Activated T-cell treated with anti-CD3 and anti-CD28 coated beads, Interleukin-2, amount 50 U/mL, for 4 hours (primary cell): Measurements from ENCODE around the gene SEM1. TPM values are rescaled to one million over a fixed set of nuclear protein-coding genes. Genes with fewer than 3 reads are reported as not detected.
A peak's percentile ranks its signal among the peaks of the same experiment; 100 is the strongest.
"Not testable (repeated sequence)": the region's sequence is repeated elsewhere in the genome, so short reads cannot be mapped to it uniquely, and the experiment has no call there.

ENCODE experiments used
- ATAC-seq, 2 donors: fragments of 200-7000 bp; cut with Tn5 transposase; one replicate each; pipeline ENCODE4 v1.10.0; 2021
- DNase-seq: peaks from one replicate; pipeline ENCODE4 v3.0.0-alpha.2; 2020
- H3K27me3 Mint-ChIP-seq: one replicate; pipeline ENCODE4 v1.8.0; 2021; ENCODE audit warnings: low read depth, mixed read lengths
- H3K36me3 Mint-ChIP-seq: one replicate; pipeline ENCODE4 v1.8.0; 2022; ENCODE audit warnings: mixed read lengths; ENCODE audit not compliant: insufficient read depth
- H3K4me1 Mint-ChIP-seq: one replicate; pipeline ENCODE4 v1.8.0; 2021; ENCODE audit warnings: low read depth, mixed read lengths
- H3K4me3 Mint-ChIP-seq: one replicate; pipeline ENCODE4 v1.8.0; 2021; ENCODE audit warnings: mild to moderate bottlenecking, moderate library complexity, mixed read lengths
- H3K9me3 Mint-ChIP-seq: one replicate; pipeline ENCODE4 v1.8.0; 2021; ENCODE audit warnings: mixed read lengths
- total RNA-seq, 3 donors: library from RNA; stranded (reverse); gene quantifications; one replicate each; pipeline ENCODE4 v1.2.1, GENCODE V29; 2021

SEM1 gene
- total RNA-seq, 3 donors from 2014 or later = 58.0 to 77.1 (median 63.0) TPM

DNA sequence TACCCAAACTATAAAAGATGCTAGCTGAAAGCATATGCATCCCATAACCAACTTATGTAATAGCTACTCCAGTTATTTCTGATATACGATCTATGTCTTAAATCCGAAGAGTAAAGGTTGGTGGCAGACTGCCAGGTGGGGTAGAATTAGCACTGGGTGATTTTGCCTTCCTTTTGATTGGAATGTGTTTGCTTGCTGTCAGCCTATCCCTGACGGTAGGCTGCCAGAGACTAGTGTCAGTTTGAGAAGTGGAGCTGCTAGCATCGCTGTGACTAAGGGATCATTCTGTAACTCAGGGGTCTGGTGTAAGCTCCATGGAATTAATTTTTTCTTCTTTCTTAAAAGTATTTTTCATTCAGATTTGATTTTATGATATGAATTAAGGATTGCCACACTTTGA is 9.5 kb upstream of the SEM1 start:
- no peaks in the 10 kb centered on the region for H3K36me3 Mint-ChIP-seq
- no peak overlapping the region for H3K4me3 Mint-ChIP-seq
- peaks cover 49% of the 10 kb centered on the region for H3K27me3 Mint-ChIP-seq
- ATAC-seq (no peak), DNase-seq (no peak)
- H3K4me1 Mint-ChIP-seq = no peaks in the 10 kb centered on the region
- peaks cover 5% of the 10 kb centered on the region for H3K9me3 Mint-ChIP-seq

- Mint-ChIP-seq H3K4me1 (no peaks in the 10 kb centered on the region), H3K4me3 (no peak overlapping the region), H3K36me3 (no peaks in the 10 kb centered on the region), H3K27me3 (peaks cover 51% of the 10 kb centered on the region), H3K9me3 (peaks cover 6% of the 10 kb centered on the region)
- ATAC-seq (no peak), DNase-seq (no peak)
Measured at GRCh38 chr7:96718107-96719003, 8.7 kb upstream of the SEM1 start.

GRCh38 chr7:96713037-96713436 is 3.4 kb upstream of the SEM1 start:
- DNase-seq (no peak), ATAC-seq (no peak)
- peaks cover 20% of the 10 kb centered on the region for H3K27me3 Mint-ChIP-seq
- peaks cover 16% of the 10 kb centered on the region for H3K4me1 Mint-ChIP-seq
- H3K4me3 Mint-ChIP-seq = no peak overlapping the region
- H3K36me3 Mint-ChIP-seq = no peaks in the 10 kb centered on the region
- H3K9me3 Mint-ChIP-seq = peaks cover 15% of the 10 kb centered on the region

DNA sequence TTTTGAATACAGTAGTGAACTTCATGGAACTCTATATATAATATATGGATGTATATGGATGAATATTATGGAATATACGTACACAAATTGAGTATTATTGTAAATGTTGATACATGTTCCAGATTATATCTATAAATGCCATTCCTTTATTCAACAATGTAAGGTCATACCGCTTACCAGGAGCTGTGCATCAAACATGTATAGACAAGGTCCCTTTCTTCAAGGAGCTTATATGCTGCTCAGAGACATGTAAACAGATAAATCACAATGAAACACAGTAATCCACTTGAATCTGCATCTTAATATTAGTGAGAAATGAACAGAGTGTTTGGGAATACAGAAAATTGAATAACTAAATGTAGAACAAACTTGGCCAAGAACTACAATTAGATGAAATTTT is 898 bp upstream of the SEM1 start:
- ATAC-seq = no peak
- Mint-ChIP-seq H3K27me3 (peaks cover 4% of the 10 kb centered on the region), H3K4me3 (peak overlapping the region; percentile 100), H3K36me3 (peaks cover 13% of the 10 kb centered on the region), H3K4me1 (peaks cover 37% of the 10 kb centered on the region), H3K9me3 (peaks cover 11% of the 10 kb centered on the region)
- DNase-seq = no peak

DNA sequence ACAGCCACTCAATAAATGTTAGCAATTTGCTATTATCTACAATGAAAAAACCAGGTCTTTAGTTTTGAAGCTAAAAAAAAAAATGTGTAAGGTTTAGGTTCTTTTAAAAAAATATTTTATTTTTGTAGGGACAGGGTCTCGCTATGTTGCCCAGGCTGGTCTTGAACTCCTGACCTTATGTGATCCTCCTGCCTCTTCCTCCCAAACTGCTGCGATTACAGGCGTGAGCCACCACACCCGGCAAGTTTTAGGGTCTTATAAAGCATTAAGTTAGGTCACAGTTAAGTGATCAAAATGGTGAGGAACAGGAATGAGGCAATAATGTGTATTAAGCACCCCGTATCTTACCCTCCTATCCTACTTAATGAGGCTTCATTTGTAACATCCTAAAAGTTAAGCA is 774 bp downstream of the SEM1 start:
- ATAC-seq = peak in 1 of 2 donors; percentile 4
- Mint-ChIP-seq H3K36me3 (peaks cover 18% of the 10 kb centered on the region), H3K27me3 (no peaks in the 10 kb centered on the region), H3K9me3 (peaks cover 8% of the 10 kb centered on the region), H3K4me1 (peaks cover 46% of the 10 kb centered on the region), H3K4me3 (peak overlapping the region; percentile 100)
- no peak for DNase-seq

DNA sequence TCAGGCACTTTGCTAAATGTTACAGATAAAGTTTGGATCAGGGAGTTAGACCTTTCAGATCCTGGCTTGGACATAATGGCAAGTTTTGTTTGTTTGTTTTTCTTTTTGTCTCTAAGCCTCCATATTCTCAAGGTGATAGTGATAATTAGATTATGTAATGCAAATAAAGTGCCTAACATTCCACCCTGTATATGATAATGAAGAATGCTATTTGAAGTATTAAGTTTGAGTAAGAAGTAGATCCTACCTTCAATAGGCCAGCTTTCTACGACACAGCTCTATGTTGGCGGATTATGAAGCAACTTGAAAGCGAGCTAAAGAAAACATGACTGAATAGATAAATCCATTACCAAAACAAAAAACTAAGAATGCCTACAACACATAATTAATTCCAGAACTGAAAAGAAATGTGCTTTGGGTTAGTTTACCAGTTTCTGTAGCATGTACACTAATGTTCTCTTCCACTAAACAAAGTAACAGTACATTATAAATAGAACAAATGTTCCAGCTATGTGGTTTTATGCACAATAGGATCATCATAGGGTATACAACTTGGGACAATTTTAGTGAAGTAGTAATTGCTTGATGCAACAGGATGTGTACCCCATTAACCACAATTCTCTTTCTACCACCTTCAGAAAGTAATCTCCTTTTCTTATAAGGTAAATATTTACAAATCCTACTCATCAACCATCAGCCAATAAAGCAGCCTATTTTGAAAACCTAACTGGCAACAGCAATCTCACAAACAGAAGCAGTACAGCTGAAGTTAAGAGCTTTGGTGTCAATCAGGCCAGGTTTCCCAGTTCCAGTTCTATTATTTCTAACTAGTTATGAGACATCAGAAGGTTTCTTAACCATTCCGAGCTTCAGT is 1.5 kb downstream of the SEM1 start:
- no peaks in the 10 kb centered on the region for H3K27me3 Mint-ChIP-seq
- peaks cover 18% of the 10 kb centered on the region for H3K36me3 Mint-ChIP-seq
- DNase-seq (no peak), ATAC-seq (no peak)
- H3K4me3 Mint-ChIP-seq = peak overlapping the region; percentile 100
- peaks cover 51% of the 10 kb centered on the region for H3K4me1 Mint-ChIP-seq
- H3K9me3 Mint-ChIP-seq = peaks cover 8% of the 10 kb centered on the region

GRCh38 chr7:96701258-96701657 is 8.4 kb downstream of the SEM1 start:
- no peaks in the 10 kb centered on the region for H3K27me3 Mint-ChIP-seq
- H3K36me3 Mint-ChIP-seq = peaks cover 27% of the 10 kb centered on the region
- ATAC-seq (no peak), DNase-seq (no peak)
- peaks cover 78% of the 10 kb centered on the region for H3K4me1 Mint-ChIP-seq
- no peak overlapping the region for H3K4me3 Mint-ChIP-seq
- no peaks in the 10 kb centered on the region for H3K9me3 Mint-ChIP-seq

DNA sequence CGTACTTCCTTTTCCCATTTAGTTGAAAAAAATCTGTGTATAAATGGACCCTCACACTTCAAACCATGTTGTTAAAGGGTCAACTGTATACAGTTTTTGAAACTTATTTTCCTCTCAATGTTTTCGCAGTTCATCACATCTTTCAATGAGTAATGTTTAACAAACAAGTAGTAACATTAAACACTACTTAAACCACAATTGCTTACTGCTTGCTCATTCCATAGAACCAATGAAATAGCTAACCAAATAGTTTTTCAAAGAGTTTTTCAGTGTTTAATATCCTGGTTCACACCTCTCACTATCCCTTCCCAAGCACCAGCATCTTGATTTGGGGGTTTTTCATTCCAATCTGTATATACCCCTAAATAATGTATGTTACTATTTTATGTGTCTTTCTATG is 9.1 kb downstream of the SEM1 start:
- ATAC-seq = no peak
- Mint-ChIP-seq H3K9me3 (no peaks in the 10 kb centered on the region), H3K4me1 (peaks cover 76% of the 10 kb centered on the region), H3K36me3 (peaks cover 23% of the 10 kb centered on the region), H3K4me3 (no peak overlapping the region), H3K27me3 (no peaks in the 10 kb centered on the region)
- DNase-seq = no peak

- peaks cover 75% of the 10 kb centered on the region for H3K4me1 Mint-ChIP-seq
- DNase-seq (no peak), ATAC-seq (no peak)
- no peak overlapping the region for H3K4me3 Mint-ChIP-seq
- no peaks in the 10 kb centered on the region for H3K27me3 Mint-ChIP-seq
- no peaks in the 10 kb centered on the region for H3K9me3 Mint-ChIP-seq
- peaks cover 17% of the 10 kb centered on the region for H3K36me3 Mint-ChIP-seq
Measured at GRCh38 chr7:96699219-96699871, 10.3 kb downstream of the SEM1 start.

DNA sequence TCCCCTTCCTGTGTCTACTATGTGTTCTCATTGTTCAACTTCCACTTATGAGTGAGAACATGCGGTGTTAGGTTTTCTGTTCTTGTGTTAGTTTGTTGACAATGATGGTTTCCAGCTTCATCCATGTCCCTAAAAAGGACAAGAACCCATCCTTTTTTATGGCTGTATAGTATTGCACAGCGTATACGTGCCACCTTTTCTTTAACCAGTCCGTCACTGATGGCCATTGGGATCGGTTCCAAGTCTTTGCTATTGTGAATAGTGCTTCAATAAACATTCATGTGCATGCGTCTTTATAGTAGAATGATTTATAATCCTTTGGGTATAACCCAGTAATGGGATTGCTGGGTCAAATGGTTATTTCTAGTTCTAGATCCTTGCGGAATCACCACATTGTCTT is 11.2 kb downstream of the SEM1 start:
- H3K4me3 Mint-ChIP-seq, H3K27me3 Mint-ChIP-seq, DNase-seq, ATAC-seq, H3K9me3 Mint-ChIP-seq: not testable (repeated sequence)
- Mint-ChIP-seq H3K36me3 (peaks cover 20% of the 10 kb centered on the region), H3K4me1 (peaks cover 73% of the 10 kb centered on the region)

GRCh38 chr7:96697822-96698221 is 11.8 kb downstream of the SEM1 start:
- Mint-ChIP-seq H3K9me3 (no peaks in the 10 kb centered on the region), H3K27me3 (no peaks in the 10 kb centered on the region), H3K4me3 (no peak overlapping the region), H3K4me1 (peaks cover 69% of the 10 kb centered on the region), H3K36me3 (peaks cover 20% of the 10 kb centered on the region)
- DNase-seq (no peak), ATAC-seq (no peak)

DNA sequence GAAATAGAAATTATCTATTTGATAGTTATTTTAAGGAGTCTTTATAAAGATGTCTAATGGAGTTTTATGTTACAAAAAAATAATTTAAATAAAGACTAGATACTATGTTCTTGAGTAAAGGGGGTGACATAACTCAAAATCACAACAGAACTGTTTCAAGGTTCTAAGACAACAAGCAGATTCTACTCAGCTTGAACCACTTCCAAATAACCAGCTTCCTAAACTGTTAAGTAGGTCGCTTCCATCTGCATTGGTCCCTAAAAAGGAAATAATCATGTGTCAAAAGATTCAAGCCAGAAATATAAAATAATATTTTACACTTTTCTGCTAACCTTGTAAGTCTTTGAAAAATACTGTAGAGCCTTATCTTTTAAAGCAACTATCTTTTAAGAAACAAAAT is 14.1 kb downstream of the SEM1 start:
- no peak for DNase-seq
- peaks cover 21% of the 10 kb centered on the region for H3K36me3 Mint-ChIP-seq
- H3K4me3 Mint-ChIP-seq = no peak overlapping the region
- no peaks in the 10 kb centered on the region for H3K9me3 Mint-ChIP-seq
- ATAC-seq = no peak
- peaks cover 49% of the 10 kb centered on the region for H3K4me1 Mint-ChIP-seq
- no peaks in the 10 kb centered on the region for H3K27me3 Mint-ChIP-seq

- no peaks in the 10 kb centered on the region for H3K27me3 Mint-ChIP-seq
- H3K4me3 Mint-ChIP-seq = no peak overlapping the region
- ATAC-seq (no peak), DNase-seq (no peak)
- H3K4me1 Mint-ChIP-seq = peaks cover 38% of the 10 kb centered on the region
- H3K36me3 Mint-ChIP-seq = peaks cover 26% of the 10 kb centered on the region
- H3K9me3 Mint-ChIP-seq = no peaks in the 10 kb centered on the region
Measured at GRCh38 chr7:96694082-96694481, 15.6 kb downstream of the SEM1 start.

DNA sequence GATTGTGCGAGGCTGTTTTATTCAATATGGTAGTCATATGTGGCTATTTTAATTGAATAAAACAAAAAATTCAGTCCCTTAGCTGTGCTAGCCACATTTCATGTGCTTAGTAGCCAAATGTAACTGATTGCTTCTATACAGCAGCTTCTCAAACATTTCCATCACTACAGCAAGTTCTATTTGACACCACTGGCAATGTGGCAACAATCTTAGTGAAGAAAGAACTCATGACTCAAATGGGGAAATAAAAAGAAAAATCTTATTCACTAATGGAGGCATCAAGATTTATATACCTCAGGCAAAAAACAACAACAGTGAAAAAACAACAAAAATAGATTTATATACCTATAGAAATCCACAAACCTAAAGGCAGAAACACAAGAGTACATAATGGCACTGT is 17.9 kb downstream of the SEM1 start:
- DNase-seq = no peak
- ATAC-seq = no peak
- no peak overlapping the region for H3K4me3 Mint-ChIP-seq
- peaks cover 23% of the 10 kb centered on the region for H3K4me1 Mint-ChIP-seq
- no peaks in the 10 kb centered on the region for H3K27me3 Mint-ChIP-seq
- peaks cover 26% of the 10 kb centered on the region for H3K36me3 Mint-ChIP-seq
- no peaks in the 10 kb centered on the region for H3K9me3 Mint-ChIP-seq
